ENCODE data around the gene DAAM2.

Gene DAAM2

GRCh38 chr6:39849764-39850163 is 57.6 kb downstream of the DAAM2 start:
- no peak for DNase-seq

GRCh38 chr6:39850736-39851297 is 58.6 kb downstream of the DAAM2 start:
- no peak for DNase-seq

- DNase-seq = no peak
Measured at GRCh38 chr6:39851331-39851730, 59.2 kb downstream of the DAAM2 start.

GRCh38 chr6:39852324-39852723 is 60.1 kb downstream of the DAAM2 start:
- DNase-seq = no peak

GRCh38 chr6:39853604-39854003 is 61.4 kb downstream of the DAAM2 start:
- DNase-seq = no peak

- no peak for DNase-seq
Measured at GRCh38 chr6:39855356-39855995, 63.3 kb downstream of the DAAM2 start.

GRCh38 chr6:39859025-39859424 is 66.8 kb downstream of the DAAM2 start:
- no peak for DNase-seq

- no peak for DNase-seq
Measured at GRCh38 chr6:39861663-39862062, 69.5 kb downstream of the DAAM2 start.

GRCh38 chr6:39865011-39865888 is 73.1 kb downstream of the DAAM2 start:
- no peak for DNase-seq

- no peak for DNase-seq
Measured at GRCh38 chr6:39867592-39867991, 75.4 kb downstream of the DAAM2 start.

- no peak for DNase-seq
Measured at GRCh38 chr6:39870950-39871349, 78.8 kb downstream of the DAAM2 start.

- no peak for DNase-seq
Measured at GRCh38 chr6:39873439-39873838, 81.3 kb downstream of the DAAM2 start.

- no peak for DNase-seq
Measured at GRCh38 chr6:39876111-39876510, 83.9 kb downstream of the DAAM2 start.

GRCh38 chr6:39876826-39877225 is 84.7 kb downstream of the DAAM2 start:
- no peak for DNase-seq

- DNase-seq = no peak
Measured at GRCh38 chr6:39879535-39879934, 87.4 kb downstream of the DAAM2 start.

GRCh38 chr6:39880594-39880993 is 88.4 kb downstream of the DAAM2 start:
- no peak for DNase-seq

- DNase-seq = no peak
Measured at GRCh38 chr6:39881851-39882530, 89.8 kb downstream of the DAAM2 start.

- DNase-seq = no peak
Measured at GRCh38 chr6:39882531-39882899, 90.3 kb downstream of the DAAM2 start.

GRCh38 chr6:39884696-39885095 is 92.5 kb downstream of the DAAM2 start:
- DNase-seq = no peak

- no peak for DNase-seq
Measured at GRCh38 chr6:39885691-39886090, 93.5 kb downstream of the DAAM2 start.

- no peak for DNase-seq
Measured at GRCh38 chr6:39886871-39887270, 94.7 kb downstream of the DAAM2 start.

- no peak for DNase-seq
Measured at GRCh38 chr6:39887692-39888450, 95.7 kb downstream of the DAAM2 start.

- DNase-seq = no peak
Measured at GRCh38 chr6:39889229-39889628, 97.1 kb downstream of the DAAM2 start.

Measured in CD4-positive, alpha-beta T cell treated with Interleukin-15 for 1 hour (primary cell).